Activated B cell treated with CpG ODN at 0.5 μM for 24 hours (primary cell): Measurements from ENCODE around the gene ETS2. TPM values are rescaled to one million over a fixed set of nuclear protein-coding genes. Genes with fewer than 3 reads are reported as not detected.

ENCODE experiments used
- ATAC-seq: fragments of 200-7000 bp; cut with Tn5 transposase; one replicate; pipeline ENCODE4 v1.10.0; 2021; ENCODE audit warnings: low read depth, mild to moderate bottlenecking, moderate library complexity
- CTCF ChIA-PET: fragments of 350-600 bp; sonication (Branson Sonifier 250); formaldehyde crosslinking; loops from one replicate; lab custom pipeline; 2021; ENCODE audit warnings: antibody characterized with exemption; lab: Charles Lee
- POLR2A ChIA-PET: fragments of 350-600 bp; sonication (Branson Sonifier 250); formaldehyde crosslinking; loops from one replicate; lab custom pipeline; 2021; ENCODE audit warnings: antibody characterized with exemption; lab: Charles Lee
- DNase-seq: peaks from one replicate; pipeline ENCODE4 v3.0.0; 2022
- H3K27ac Mint-ChIP-seq: one replicate; pipeline ENCODE4 v1.8.0; 2020; ENCODE audit warnings: mixed read lengths
- H3K27me3 Mint-ChIP-seq: one replicate; pipeline ENCODE4 v1.8.0; 2021; ENCODE audit warnings: mixed read lengths
- H3K36me3 Mint-ChIP-seq: one replicate; pipeline ENCODE4 v1.8.0; 2021; ENCODE audit warnings: low read depth, mixed read lengths
- H3K4me1 Mint-ChIP-seq: one replicate; pipeline ENCODE4 v1.8.0; 2021; ENCODE audit warnings: mixed read lengths
- H3K4me3 Mint-ChIP-seq: one replicate; pipeline ENCODE4 v1.8.0; 2020; ENCODE audit warnings: mild to moderate bottlenecking, mixed read lengths
- H3K9me3 Mint-ChIP-seq: one replicate; pipeline ENCODE4 v1.8.0; 2020; ENCODE audit warnings: mixed read lengths
- intact Hi-C: fragments of 100-400 bp; cut with micrococcal nuclease; formaldehyde crosslinking; loops from one replicate; pipeline ENCODE4 v1.15.1; 2024
- total RNA-seq: library from RNA; stranded (reverse); gene quantifications from 2 replicates; pipeline ENCODE4 v1.2.3, GENCODE V29; 2022
- TF ChIP-seq, protein P1 (sequence below): fragments of 200-600 bp; IDR thresholded peaks from one replicate; pipeline ENCODE4 v1.8.0; 2022; ENCODE audit warnings: antibody characterized with exemption, mild to moderate bottlenecking

The ETS2 gene
- total RNA-seq, 1 donor from 2014 or later, result 4.4 TPM

DNA sequence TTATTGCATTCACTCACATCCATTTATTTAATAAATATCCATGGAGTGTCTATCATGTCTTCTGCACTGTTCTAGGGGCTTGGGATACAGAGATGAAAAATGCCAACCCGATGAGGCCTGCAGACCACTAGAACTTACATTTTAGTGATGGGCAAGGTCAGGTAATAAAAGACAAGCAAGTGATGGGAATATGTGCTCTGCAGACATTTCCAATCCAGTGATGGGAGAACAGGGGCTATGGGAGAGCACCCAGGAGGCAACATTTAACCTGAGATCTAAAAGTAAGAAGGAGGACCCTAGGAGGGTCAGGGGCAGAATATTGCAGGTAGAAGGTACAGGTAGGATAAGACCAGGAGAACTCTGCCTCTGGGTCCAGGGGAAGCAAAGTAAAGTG is 53.1 kb downstream of the ETS2 start:
- ATAC-seq, result no peak
- Mint-ChIP-seq H3K27ac (no peak overlapping the region), H3K27me3 (peaks cover 43% of the 10 kb centered on the region), H3K36me3 (no peaks in the 10 kb centered on the region), H3K4me3 (no peak overlapping the region), H3K4me1 (peaks cover 29% of the 10 kb centered on the region), H3K9me3 (no peaks in the 10 kb centered on the region)
- DNase-seq, result no peak
- intact Hi-C loops, result no loop called here
- TF ChIP-seq, protein P1, sequence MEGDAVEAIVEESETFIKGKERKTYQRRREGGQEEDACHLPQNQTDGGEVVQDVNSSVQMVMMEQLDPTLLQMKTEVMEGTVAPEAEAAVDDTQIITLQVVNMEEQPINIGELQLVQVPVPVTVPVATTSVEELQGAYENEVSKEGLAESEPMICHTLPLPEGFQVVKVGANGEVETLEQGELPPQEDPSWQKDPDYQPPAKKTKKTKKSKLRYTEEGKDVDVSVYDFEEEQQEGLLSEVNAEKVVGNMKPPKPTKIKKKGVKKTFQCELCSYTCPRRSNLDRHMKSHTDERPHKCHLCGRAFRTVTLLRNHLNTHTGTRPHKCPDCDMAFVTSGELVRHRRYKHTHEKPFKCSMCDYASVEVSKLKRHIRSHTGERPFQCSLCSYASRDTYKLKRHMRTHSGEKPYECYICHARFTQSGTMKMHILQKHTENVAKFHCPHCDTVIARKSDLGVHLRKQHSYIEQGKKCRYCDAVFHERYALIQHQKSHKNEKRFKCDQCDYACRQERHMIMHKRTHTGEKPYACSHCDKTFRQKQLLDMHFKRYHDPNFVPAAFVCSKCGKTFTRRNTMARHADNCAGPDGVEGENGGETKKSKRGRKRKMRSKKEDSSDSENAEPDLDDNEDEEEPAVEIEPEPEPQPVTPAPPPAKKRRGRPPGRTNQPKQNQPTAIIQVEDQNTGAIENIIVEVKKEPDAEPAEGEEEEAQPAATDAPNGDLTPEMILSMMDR, result no peak
- POLR2A ChIA-PET, result no interaction called here
- CTCF ChIA-PET, result no interaction called here

DNA sequence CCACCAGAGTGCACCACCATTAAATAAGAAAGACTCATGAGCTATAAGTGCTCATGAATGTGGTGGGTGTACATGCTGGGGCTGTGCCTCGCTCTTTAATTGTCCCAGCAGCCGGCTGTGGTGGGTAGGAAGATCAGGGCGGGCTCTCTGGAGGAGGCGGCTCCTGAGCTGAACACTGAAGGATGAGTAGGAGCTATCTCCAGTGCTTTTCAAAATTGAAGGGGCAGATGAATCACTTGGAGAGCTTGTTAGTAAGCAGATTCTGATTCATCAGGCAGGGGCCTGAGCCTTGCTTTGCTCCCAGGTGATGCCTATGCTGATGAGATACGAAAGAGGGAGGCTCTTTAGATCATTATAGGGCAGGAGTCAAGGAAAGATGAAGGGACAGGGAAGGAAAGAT is 54.1 kb downstream of the ETS2 start:
- TF ChIP-seq, protein P1, result no peak
- H3K27me3 Mint-ChIP-seq, result peaks cover 47% of the 10 kb centered on the region
- H3K4me3 Mint-ChIP-seq, result no peak overlapping the region
- DNase-seq, result no peak
- POLR2A ChIA-PET, result no interaction called here
- ATAC-seq, result no peak
- peaks cover 27% of the 10 kb centered on the region for H3K4me1 Mint-ChIP-seq
- H3K27ac Mint-ChIP-seq, result no peak overlapping the region
- H3K9me3 Mint-ChIP-seq, result no peaks in the 10 kb centered on the region
- no peaks in the 10 kb centered on the region for H3K36me3 Mint-ChIP-seq
- CTCF ChIA-PET, result no interaction called here
- intact Hi-C loops, result no loop called here

DNA sequence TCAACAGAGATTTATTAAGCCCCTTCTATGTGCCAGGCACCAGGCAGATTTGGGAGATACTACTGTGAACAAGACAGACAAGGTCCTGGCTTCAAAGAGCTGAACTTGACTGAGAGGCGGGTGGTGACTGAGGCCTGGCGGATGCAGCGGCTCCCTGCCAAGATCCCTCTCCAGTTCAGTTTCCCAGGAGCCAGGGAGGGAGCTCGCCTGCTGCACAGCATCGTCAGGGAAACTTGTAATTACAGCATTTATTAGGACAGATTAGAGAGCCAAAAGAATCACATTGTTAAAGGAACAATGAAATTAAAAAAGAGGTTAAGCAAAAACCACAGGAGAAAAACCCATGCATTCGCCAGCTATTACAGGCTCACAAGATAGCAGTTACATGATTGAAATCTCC is 55.3 kb downstream of the ETS2 start:
- Mint-ChIP-seq H3K9me3 (no peaks in the 10 kb centered on the region), H3K36me3 (no peaks in the 10 kb centered on the region), H3K4me3 (no peak overlapping the region), H3K27me3 (peaks cover 52% of the 10 kb centered on the region), H3K27ac (no peak overlapping the region), H3K4me1 (peaks cover 27% of the 10 kb centered on the region)
- ChIA-PET POLR2A (no interaction called here), CTCF (no interaction called here)
- intact Hi-C loops, result no loop called here
- ATAC-seq, result no peak
- DNase-seq, result no peak
- TF ChIP-seq, protein P1, result no peak

- H3K27me3 Mint-ChIP-seq, result peaks cover 57% of the 10 kb centered on the region
- H3K9me3 Mint-ChIP-seq, result no peaks in the 10 kb centered on the region
- ChIA-PET POLR2A (interaction anchor here (1.8 kb wide), 1 partner anchor 9 kb away, joined by 10 read pairs; no protein-coding TSS in a partner anchor), CTCF (no interaction called here)
- TF ChIP-seq, protein P1, result no peak
- H3K36me3 Mint-ChIP-seq, result no peaks in the 10 kb centered on the region
- H3K4me1 Mint-ChIP-seq, result peaks cover 27% of the 10 kb centered on the region
- intact Hi-C loops, result loop anchor here (1.0 to 2.0 kb wide), 4 partner anchors 9 to 57 kb away; partner anchors contain the start of gene ETS2
- DNase-seq (peak; percentile 39), ATAC-seq (peak; percentile 78)
- H3K4me3 Mint-ChIP-seq, result peak overlapping the region; percentile 44
- H3K27ac Mint-ChIP-seq, result peak overlapping the region; percentile 18
Observed at GRCh38 chr21:38861989-38862683, 56.4 kb downstream of the ETS2 start.

- H3K27me3 Mint-ChIP-seq, result peaks cover 59% of the 10 kb centered on the region
- intact Hi-C loops, result loop anchor here (2.0 kb wide), 1 partner anchor 58 kb away; the partner anchor contains the start of gene ETS2
Observed at GRCh38 chr21:38863291-38863690, 57.6 kb downstream of the ETS2 start.

More at GRCh38 chr21:38863291-38863690, 57.6 kb downstream of the ETS2 start:
- Mint-ChIP-seq H3K4me1 (peaks cover 28% of the 10 kb centered on the region), H3K9me3 (no peaks in the 10 kb centered on the region), H3K36me3 (no peaks in the 10 kb centered on the region), H3K27ac (no peak overlapping the region), H3K4me3 (no peak overlapping the region)
- ChIA-PET CTCF (no interaction called here), POLR2A (interaction anchor here (1.8 kb wide), 1 partner anchor 10 kb away, joined by 10 read pairs; no protein-coding TSS in a partner anchor)
- TF ChIP-seq, protein P1, result no peak
- ATAC-seq (no peak), DNase-seq (no peak)
